Measurements from ENCODE around the gene SOX13. TPM values are rescaled to one million over a fixed set of nuclear protein-coding genes. Genes with fewer than 3 reads are reported as not detected.

SOX13 gene
- polyA plus RNA-seq, 1 donor (not counting 4 experiments of a cell fraction or from before 2014, with no cell fraction given), result 4.9 TPM

DNA sequence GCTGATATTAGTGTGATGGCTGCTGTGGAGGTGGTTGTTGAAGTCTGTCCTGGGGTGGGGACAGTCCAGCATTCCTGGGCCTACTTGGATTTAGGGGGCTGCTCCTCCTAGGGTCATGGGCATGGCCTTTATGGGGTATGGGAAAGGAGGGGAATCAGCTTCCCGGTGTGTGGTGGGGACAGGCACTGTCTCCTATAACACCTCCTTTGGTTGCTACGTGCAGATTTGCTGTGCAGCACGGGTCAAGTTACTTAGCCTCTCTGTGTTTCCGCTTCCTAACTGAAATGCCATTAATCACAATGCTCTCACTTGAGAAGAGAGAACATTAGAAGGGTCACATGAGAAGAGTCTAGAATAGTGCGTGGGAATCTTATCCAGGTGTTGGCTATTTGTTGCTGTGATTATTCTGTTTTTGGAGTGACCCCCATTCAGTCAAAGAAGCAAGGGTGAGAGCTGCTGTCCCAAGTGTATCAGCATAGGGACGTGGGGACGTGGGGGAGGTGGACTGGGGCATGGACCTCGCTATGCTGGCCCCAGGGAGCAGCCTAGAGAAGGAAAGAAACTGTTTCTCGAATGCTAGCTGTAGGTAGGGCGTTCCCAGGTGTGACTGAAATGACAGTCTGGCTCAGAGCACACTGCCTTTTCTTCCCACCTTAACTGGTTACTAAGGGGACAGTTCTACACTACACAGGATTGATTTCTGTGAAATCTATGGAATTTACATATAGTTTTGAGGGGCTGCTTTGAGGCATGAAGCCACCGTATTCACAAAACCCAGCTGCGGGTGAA, 19.9 kb downstream of the SOX13 start:
- TF ChIP-seq EZH2 (IDR thresholded peaks at IDR 0.05; ENCODE audit: low read length), result no peak
- TF ChIP-seq, protein P1, sequence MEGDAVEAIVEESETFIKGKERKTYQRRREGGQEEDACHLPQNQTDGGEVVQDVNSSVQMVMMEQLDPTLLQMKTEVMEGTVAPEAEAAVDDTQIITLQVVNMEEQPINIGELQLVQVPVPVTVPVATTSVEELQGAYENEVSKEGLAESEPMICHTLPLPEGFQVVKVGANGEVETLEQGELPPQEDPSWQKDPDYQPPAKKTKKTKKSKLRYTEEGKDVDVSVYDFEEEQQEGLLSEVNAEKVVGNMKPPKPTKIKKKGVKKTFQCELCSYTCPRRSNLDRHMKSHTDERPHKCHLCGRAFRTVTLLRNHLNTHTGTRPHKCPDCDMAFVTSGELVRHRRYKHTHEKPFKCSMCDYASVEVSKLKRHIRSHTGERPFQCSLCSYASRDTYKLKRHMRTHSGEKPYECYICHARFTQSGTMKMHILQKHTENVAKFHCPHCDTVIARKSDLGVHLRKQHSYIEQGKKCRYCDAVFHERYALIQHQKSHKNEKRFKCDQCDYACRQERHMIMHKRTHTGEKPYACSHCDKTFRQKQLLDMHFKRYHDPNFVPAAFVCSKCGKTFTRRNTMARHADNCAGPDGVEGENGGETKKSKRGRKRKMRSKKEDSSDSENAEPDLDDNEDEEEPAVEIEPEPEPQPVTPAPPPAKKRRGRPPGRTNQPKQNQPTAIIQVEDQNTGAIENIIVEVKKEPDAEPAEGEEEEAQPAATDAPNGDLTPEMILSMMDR (optimal IDR thresholded peaks at IDR 0.05 in 1 of 3, IDR thresholded peaks at IDR 0.05 in 1 of 3, conservative IDR thresholded peaks at IDR 0.05 in 1 of 3; ENCODE audit: extremely low read depth in 1 of 3, insufficient read depth in 2 of 3, low read length in 3 of 3), result no peak
- DNase-seq (ENCODE audit: low read depth, low spot score) (no peak), FAIRE-seq (no peak)
- H3K27me3 ChIP-seq (ENCODE audit: control insufficient read depth, extremely low read depth, insufficient read depth, low read length), result no peaks in the 10 kb centered on the region
- no peak overlapping the region for H3K4me3 ChIP-seq (ENCODE audit: control insufficient read depth in 2 of 3, extremely low read depth in 1 of 3, insufficient read depth in 2 of 3, low read depth in 1 of 3, low read length in 3 of 3)
- H2AFZ ChIP-seq (ENCODE audit: control insufficient read depth, low read length), result no peak overlapping the region
- H3K9ac ChIP-seq (ENCODE audit: control insufficient read depth, extremely low read depth, insufficient read depth, low read length), result no peak overlapping the region
- no peak overlapping the region for H3K27ac ChIP-seq (ENCODE audit: control insufficient read depth, insufficient read depth, low read length)
- peaks cover 4% of the 10 kb centered on the region for H3K4me1 ChIP-seq (ENCODE audit: control insufficient read depth, extremely low read depth, insufficient read depth, low read length)
- no peaks in the 10 kb centered on the region for H3K9me1 ChIP-seq (ENCODE audit: control insufficient read depth, extremely low read depth, insufficient read depth, low read length)
- H3K36me3 ChIP-seq (ENCODE audit: control insufficient read depth in 2 of 2, extremely low read depth in 1 of 2, insufficient read depth in 2 of 2, low read length in 2 of 2), result no peaks in the 10 kb centered on the region
- H3K4me2 ChIP-seq (ENCODE audit: control insufficient read depth, extremely low read depth, insufficient read depth, low read depth, low read length), result no peak overlapping the region
- no peaks in the 10 kb centered on the region for H4K20me1 ChIP-seq (ENCODE audit: control insufficient read depth, extremely low read depth, insufficient read depth, low read length)
- H3K79me2 ChIP-seq (ENCODE audit: control insufficient read depth, insufficient read depth, low read length), result peaks cover 4% of the 10 kb centered on the region
- dilution Hi-C loops (cut with MboI; ENCODE audit: extremely low pct_ligation_motif_present, low sequenced_read_pairs), result no loop called here
- no peaks in the 10 kb centered on the region for H3K9me3 ChIP-seq (ENCODE audit: control insufficient read depth, low read depth, low read length)

DNA sequence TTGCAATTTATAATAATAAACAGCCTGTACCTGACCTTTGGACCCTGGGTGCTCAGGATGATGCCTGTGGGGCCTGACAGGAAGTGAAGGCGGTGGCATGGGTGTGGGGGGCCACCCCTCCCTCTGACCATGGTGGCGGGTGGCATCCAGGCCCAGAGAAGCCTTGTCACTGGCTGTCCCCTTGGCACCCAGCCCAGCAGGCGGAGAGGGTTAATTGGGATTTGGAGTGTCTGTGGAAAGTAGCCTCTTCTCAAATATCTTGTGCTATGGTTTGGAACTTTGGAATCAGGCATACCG, 20.5 kb downstream of the SOX13 start:
- dilution Hi-C loops (cut with MboI; ENCODE audit: extremely low pct_ligation_motif_present, low sequenced_read_pairs), result no loop called here
- H3K27ac ChIP-seq (ENCODE audit: control insufficient read depth, insufficient read depth, low read length), result no peak overlapping the region
- H3K27me3 ChIP-seq (ENCODE audit: control insufficient read depth, extremely low read depth, insufficient read depth, low read length), result no peaks in the 10 kb centered on the region
- H3K9ac ChIP-seq (ENCODE audit: control insufficient read depth, extremely low read depth, insufficient read depth, low read length), result no peak overlapping the region
- no peaks in the 10 kb centered on the region for H4K20me1 ChIP-seq (ENCODE audit: control insufficient read depth, extremely low read depth, insufficient read depth, low read length)
- no peaks in the 10 kb centered on the region for H3K9me3 ChIP-seq (ENCODE audit: control insufficient read depth, low read depth, low read length)
- no peak overlapping the region for H2AFZ ChIP-seq (ENCODE audit: control insufficient read depth, low read length)
- DNase-seq (ENCODE audit: low read depth, low spot score) (no peak), FAIRE-seq (no peak)
- H3K79me2 ChIP-seq (ENCODE audit: control insufficient read depth, insufficient read depth, low read length), result peaks cover 4% of the 10 kb centered on the region
- H3K4me3 ChIP-seq (ENCODE audit: control insufficient read depth in 2 of 3, extremely low read depth in 1 of 3, insufficient read depth in 2 of 3, low read depth in 1 of 3, low read length in 3 of 3), result no peak overlapping the region
- H3K4me2 ChIP-seq (ENCODE audit: control insufficient read depth, extremely low read depth, insufficient read depth, low read depth, low read length), result no peak overlapping the region
- TF ChIP-seq EZH2 (IDR thresholded peaks at IDR 0.05; ENCODE audit: low read length), result no peak
- TF ChIP-seq, protein P1 (optimal IDR thresholded peaks at IDR 0.05 in 1 of 3, IDR thresholded peaks at IDR 0.05 in 1 of 3, conservative IDR thresholded peaks at IDR 0.05 in 1 of 3; ENCODE audit: extremely low read depth in 1 of 3, insufficient read depth in 2 of 3, low read length in 3 of 3), result no peak
- peaks cover 4% of the 10 kb centered on the region for H3K4me1 ChIP-seq (ENCODE audit: control insufficient read depth, extremely low read depth, insufficient read depth, low read length)
- no peaks in the 10 kb centered on the region for H3K9me1 ChIP-seq (ENCODE audit: control insufficient read depth, extremely low read depth, insufficient read depth, low read length)
- no peaks in the 10 kb centered on the region for H3K36me3 ChIP-seq (ENCODE audit: control insufficient read depth in 2 of 2, extremely low read depth in 1 of 2, insufficient read depth in 2 of 2, low read length in 2 of 2)
